Renal cortex interstitium (tissue), 11 donors: ENCODE data around the gene OR51A2. TPM values are rescaled to one million over a fixed set of nuclear protein-coding genes. Genes with fewer than 3 reads are reported as not detected.

Experiments used
- DNase-seq, 11 donors: peaks; one replicate each; pipeline ENCODE4 v3.0.0-alpha.2; 2013; ENCODE audit warnings: low read depth in 9 of 11, low spot score in 4 of 11; ENCODE audit errors: extremely low read depth in 1 of 11
- polyA plus RNA-seq, 3 donors: library from polyadenylated mRNA; unstranded; fragments of 120-200 nt; gene quantifications; one replicate each; pipeline ENCODE4 v1.2.1, GENCODE V29; 2013; ENCODE audit not compliant: insufficient read length in 3 of 3

The OR51A2 gene
- polyA plus RNA-seq, 3 donors: not detected

DNA sequence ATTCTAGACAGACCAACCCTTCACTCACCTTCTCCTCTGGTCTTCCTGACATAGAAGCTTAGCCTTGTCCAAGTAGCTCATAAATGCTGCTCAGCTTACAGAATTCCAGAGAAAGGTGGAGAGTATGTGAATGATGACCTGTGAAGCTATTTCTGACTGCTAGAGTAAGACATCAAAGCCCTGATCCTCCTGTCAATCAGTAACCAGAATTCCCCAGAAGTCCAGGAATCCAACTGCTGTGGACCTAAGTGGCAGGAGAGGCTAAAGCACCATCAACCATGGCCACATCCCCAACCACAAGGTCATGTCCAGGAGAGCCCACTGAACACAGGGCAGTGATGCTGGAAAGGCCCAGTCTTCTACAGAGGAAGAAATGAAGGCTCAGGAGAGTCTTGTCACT is 38.9 kb downstream of the OR51A2 start:
- DNase-seq: peak in 6 of 11 donors; percentile 1 to 25 (median 10)

Other genes with a start within 250 kb of the OR51A2 start
- gene OR51F1, start 185.8 kb downstream of the OR51A2 start, polyA plus RNA-seq: not detected
- gene OR52R1, start 151.3 kb downstream of the OR51A2 start, polyA plus RNA-seq: not detected
- not detected for gene OR51F2, start 134.4 kb downstream of the OR51A2 start, polyA plus RNA-seq
- not detected for gene OR51S1, start 106.5 kb downstream of the OR51A2 start, polyA plus RNA-seq
- gene OR51T1, start 73.8 kb downstream of the OR51A2 start, polyA plus RNA-seq: not detected
- not detected for gene OR51A7, start 51.9 kb downstream of the OR51A2 start, polyA plus RNA-seq
- gene OR51G2, start 36.4 kb downstream of the OR51A2 start, polyA plus RNA-seq: not detected
- gene OR51G1, start 31.4 kb downstream of the OR51A2 start, polyA plus RNA-seq: not detected
- under 1 TPM in 1 of 3 donors, not detected in 2; 0.05 TPM for gene OR51A4, start 8.1 kb downstream of the OR51A2 start, polyA plus RNA-seq
- gene OR51L1, start 39.1 kb upstream of the OR51A2 start, polyA plus RNA-seq: under 1 TPM in 2 of 3 donors, not detected in 1; 0.06 to 0.11 TPM
- gene OR52J3, start 90.8 kb upstream of the OR51A2 start, polyA plus RNA-seq: not detected
- not detected for gene OR52E2, start 103.9 kb upstream of the OR51A2 start, polyA plus RNA-seq
- gene OR52E1, start 113.9 kb upstream of the OR51A2 start, polyA plus RNA-seq: not detected
- gene OR52A5, start 182.6 kb upstream of the OR51A2 start, polyA plus RNA-seq: not detected
- under 1 TPM in 2 of 3 donors, not detected in 1; 0.01 to 0.05 TPM for gene OR52A1, start 199.0 kb upstream of the OR51A2 start, polyA plus RNA-seq
- gene OR51V1, start 245.0 kb upstream of the OR51A2 start, polyA plus RNA-seq: not detected